Renal cortex interstitium (tissue), 11 donors: Measurements from ENCODE around the gene DDX59. TPM values are rescaled to one million over a fixed set of nuclear protein-coding genes. Genes with fewer than 3 reads are reported as not detected.
"Not testable (repeated sequence)": the region's sequence is repeated elsewhere in the genome, so short reads cannot be mapped to it uniquely, and the experiment has no call there.

Experiments used
- DNase-seq, 11 donors: peaks; one replicate each; pipeline ENCODE4 v3.0.0-alpha.2; 2013; ENCODE audit warnings: low read depth in 9 of 11, low spot score in 4 of 11; ENCODE audit errors: extremely low read depth in 1 of 11
- polyA plus RNA-seq, 3 donors: library from polyadenylated mRNA; unstranded; fragments of 120-200 nt; gene quantifications; one replicate each; pipeline ENCODE4 v1.2.1, GENCODE V29; 2013; ENCODE audit not compliant: insufficient read length in 3 of 3

Gene DDX59
- polyA plus RNA-seq, 3 donors = 23.8 to 32.0 (median 28.0) TPM

- DNase-seq = no peak
Observed at GRCh38 chr1:200640373-200640962, 29.2 kb downstream of the DDX59 start.

- no peak for DNase-seq
Observed at GRCh38 chr1:200638073-200638472, 31.6 kb downstream of the DDX59 start.

- no peak for DNase-seq
Observed at GRCh38 chr1:200636681-200637080, 33.0 kb downstream of the DDX59 start.

- DNase-seq = no peak
Observed at GRCh38 chr1:200634261-200635122, 35.2 kb downstream of the DDX59 start.

- no peak for DNase-seq
Observed at GRCh38 chr1:200631375-200631774, 38.3 kb downstream of the DDX59 start.

GRCh38 chr1:200630515-200630899 lies 39.2 kb downstream of the DDX59 start:
- not testable (repeated sequence) for DNase-seq

GRCh38 chr1:200629876-200630514 lies 39.7 kb downstream of the DDX59 start:
- DNase-seq = no peak

- no peak for DNase-seq
Observed at GRCh38 chr1:200628223-200628881, 41.4 kb downstream of the DDX59 start.

GRCh38 chr1:200627575-200628222 lies 42.0 kb downstream of the DDX59 start:
- no peak for DNase-seq

GRCh38 chr1:200626853-200627534 lies 42.7 kb downstream of the DDX59 start:
- no peak for DNase-seq

- DNase-seq = no peak
Observed at GRCh38 chr1:200625381-200625824, 44.3 kb downstream of the DDX59 start.

GRCh38 chr1:200624679-200625335 lies 44.9 kb downstream of the DDX59 start:
- DNase-seq = no peak

- DNase-seq = peak; percentile 72 to 94 (median 90)
Observed at GRCh38 chr1:200620273-200621131, 49.2 kb downstream of the DDX59 start, which contains the start of gene KIF14. KIF14 (minus strand) TSS chr1:200620751; CDS start chr1:200618723, 2,028 bp downstream.

GRCh38 chr1:200619894-200620272 lies 49.8 kb downstream of the DDX59 start:
- DNase-seq = no peak

- no peak for DNase-seq
Observed at GRCh38 chr1:200610846-200611245, 58.9 kb downstream of the DDX59 start.

GRCh38 chr1:200602632-200603031 lies 67.1 kb downstream of the DDX59 start:
- no peak for DNase-seq
